Left ventricle myocardium inferior (tissue), 1 donor: ENCODE measurements around the gene POLR3A. TPM values are rescaled to one million over a fixed set of nuclear protein-coding genes. Genes with fewer than 3 reads are reported as not detected.

Experiments
- DNase-seq: peaks from one replicate; pipeline ENCODE4 v3.0.0-alpha.2; 2020
- H3K27ac ChIP-seq: fragments of 200-600 bp; replicated peaks from 2 replicates; pipeline ENCODE4 v1.8.0; 2021
- H3K27me3 ChIP-seq: fragments of 200-600 bp; 2 replicates; pipeline ENCODE4 v1.8.0; 2021; ENCODE audit warnings: low read depth
- H3K36me3 ChIP-seq: fragments of 200-600 bp; 2 replicates; pipeline ENCODE4 v1.8.0; 2021
- H3K4me1 ChIP-seq: fragments of 200-600 bp; 2 replicates; pipeline ENCODE4 v1.8.0; 2021
- H3K4me3 ChIP-seq: fragments of 200-600 bp; 2 replicates; pipeline ENCODE4 v1.8.0; 2021; ENCODE audit warnings: mild to moderate bottlenecking, moderate library complexity
- H3K9me3 ChIP-seq: fragments of 200-600 bp; replicated peaks from 2 replicates; pipeline ENCODE4 v1.8.0; 2021
- intact Hi-C: fragments of 100-400 bp; cut with micrococcal nuclease; formaldehyde crosslinking; loops from one replicate; pipeline ENCODE4 v1.11.0; 2022
- total RNA-seq: library from RNA; stranded (reverse); fragmentation: NEBNext Ultra II Directional; extraction: Animal tissue kit (Norgen Biotek cat#: 25700); gene quantifications from one replicate; pipeline ENCODE4 v1.2.1, GENCODE V29; 2021
- TF ChIP-seq, protein P1 (sequence below): fragments of 200-600 bp; IDR thresholded peaks from 2 replicates; pipeline ENCODE4 v1.8.0; 2021; ENCODE audit warnings: antibody characterized with exemption, mild to moderate bottlenecking, borderline replicate concordance
- donor health status: DM: no; HTN: yes; CAD: no; lungs with severe emphysema.

Gene POLR3A
- total RNA-seq, 1 donor from 2014 or later = 8.2 TPM

DNA sequence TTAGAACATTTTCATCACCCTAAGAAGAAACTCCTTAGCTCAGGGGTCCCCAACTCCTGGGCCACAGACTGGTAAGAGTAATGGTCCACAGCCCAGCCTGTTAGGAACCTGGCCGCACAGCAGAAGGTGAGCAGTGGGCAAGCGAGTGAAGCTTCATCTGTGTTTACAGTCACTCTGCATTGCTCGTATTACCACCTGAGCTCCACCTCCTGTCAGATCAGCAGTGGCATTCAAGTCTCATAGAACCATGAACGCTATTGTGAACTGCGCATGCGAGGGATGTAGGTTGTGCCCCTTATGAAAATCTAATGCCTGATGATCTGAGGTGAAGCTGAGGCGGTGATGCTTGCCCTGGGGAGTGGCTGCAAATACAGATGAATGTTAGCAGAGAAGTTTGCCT is 65.4 kb downstream of the POLR3A start:
- intact Hi-C loops = no loop called here
- Histone ChIP-seq H3K27ac (no peak overlapping the region), H3K4me3 (no peak overlapping the region), H3K4me1 (no peaks in the 10 kb centered on the region), H3K9me3 (no peaks in the 10 kb centered on the region), H3K36me3 (no peaks in the 10 kb centered on the region), H3K27me3 (no peaks in the 10 kb centered on the region)
- no peak for DNase-seq
- TF ChIP-seq, protein P1, sequence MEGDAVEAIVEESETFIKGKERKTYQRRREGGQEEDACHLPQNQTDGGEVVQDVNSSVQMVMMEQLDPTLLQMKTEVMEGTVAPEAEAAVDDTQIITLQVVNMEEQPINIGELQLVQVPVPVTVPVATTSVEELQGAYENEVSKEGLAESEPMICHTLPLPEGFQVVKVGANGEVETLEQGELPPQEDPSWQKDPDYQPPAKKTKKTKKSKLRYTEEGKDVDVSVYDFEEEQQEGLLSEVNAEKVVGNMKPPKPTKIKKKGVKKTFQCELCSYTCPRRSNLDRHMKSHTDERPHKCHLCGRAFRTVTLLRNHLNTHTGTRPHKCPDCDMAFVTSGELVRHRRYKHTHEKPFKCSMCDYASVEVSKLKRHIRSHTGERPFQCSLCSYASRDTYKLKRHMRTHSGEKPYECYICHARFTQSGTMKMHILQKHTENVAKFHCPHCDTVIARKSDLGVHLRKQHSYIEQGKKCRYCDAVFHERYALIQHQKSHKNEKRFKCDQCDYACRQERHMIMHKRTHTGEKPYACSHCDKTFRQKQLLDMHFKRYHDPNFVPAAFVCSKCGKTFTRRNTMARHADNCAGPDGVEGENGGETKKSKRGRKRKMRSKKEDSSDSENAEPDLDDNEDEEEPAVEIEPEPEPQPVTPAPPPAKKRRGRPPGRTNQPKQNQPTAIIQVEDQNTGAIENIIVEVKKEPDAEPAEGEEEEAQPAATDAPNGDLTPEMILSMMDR = no peak

- intact Hi-C loops = no loop called here
- Histone ChIP-seq H3K4me1 (no peaks in the 10 kb centered on the region), H3K27me3 (no peaks in the 10 kb centered on the region), H3K9me3 (no peaks in the 10 kb centered on the region), H3K4me3 (no peak overlapping the region), H3K36me3 (no peaks in the 10 kb centered on the region), H3K27ac (no peak overlapping the region)
- TF ChIP-seq, protein P1 = no peak
- DNase-seq = no peak
Observed at GRCh38 chr10:77962350-77963146, 66.8 kb downstream of the POLR3A start.

- Histone ChIP-seq H3K27ac (no peak overlapping the region), H3K9me3 (no peaks in the 10 kb centered on the region), H3K27me3 (peaks cover 3% of the 10 kb centered on the region), H3K4me1 (no peaks in the 10 kb centered on the region), H3K4me3 (no peak overlapping the region), H3K36me3 (no peaks in the 10 kb centered on the region)
- TF ChIP-seq, protein P1 = no peak
- intact Hi-C loops = no loop called here
- DNase-seq = no peak
Observed at GRCh38 chr10:77961668-77962067, 67.6 kb downstream of the POLR3A start.

- no peaks in the 10 kb centered on the region for H3K9me3 ChIP-seq
- H3K4me1 ChIP-seq = no peaks in the 10 kb centered on the region
- TF ChIP-seq, protein P1 = no peak
- H3K4me3 ChIP-seq = no peak overlapping the region
- intact Hi-C loops = no loop called here
- DNase-seq = no peak
- H3K27me3 ChIP-seq = peaks cover 11% of the 10 kb centered on the region
- H3K27ac ChIP-seq = no peak overlapping the region
- no peaks in the 10 kb centered on the region for H3K36me3 ChIP-seq
Observed at GRCh38 chr10:77960829-77961329, 68.4 kb downstream of the POLR3A start.

DNA sequence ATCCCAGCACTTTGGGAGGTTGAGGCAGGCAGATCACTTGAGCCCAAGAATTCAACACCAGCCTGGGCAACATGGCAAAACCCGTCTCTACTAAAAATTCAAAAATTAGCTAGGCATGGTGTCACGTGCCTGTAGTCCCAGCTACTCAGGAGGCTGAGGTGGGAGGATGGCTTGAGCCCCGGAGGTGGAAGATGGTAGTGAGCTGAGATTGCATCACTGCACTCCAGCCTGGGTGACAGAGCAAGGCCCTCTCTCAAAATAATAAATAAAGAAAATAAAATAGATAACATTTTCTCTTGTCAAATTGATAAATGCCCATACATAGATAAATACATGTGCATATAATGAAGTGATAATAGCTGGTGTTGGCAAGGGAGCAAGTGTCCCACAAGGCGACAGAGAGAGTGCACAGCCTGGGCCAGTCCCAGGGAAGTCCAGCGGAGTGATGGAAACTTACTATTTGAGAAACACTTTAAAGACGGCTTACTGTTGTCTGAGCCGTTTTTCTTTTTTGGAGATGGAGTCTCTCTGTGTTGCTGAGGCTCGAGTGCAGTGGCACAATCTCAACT is 69.3 kb downstream of the POLR3A start:
- TF ChIP-seq, protein P1 = no peak
- H3K27me3 ChIP-seq = peaks cover 11% of the 10 kb centered on the region
- no peak overlapping the region for H3K27ac ChIP-seq
- intact Hi-C loops = no loop called here
- H3K36me3 ChIP-seq = no peaks in the 10 kb centered on the region
- H3K9me3 ChIP-seq = no peaks in the 10 kb centered on the region
- H3K4me1 ChIP-seq = no peaks in the 10 kb centered on the region
- H3K4me3 ChIP-seq = no peak overlapping the region
- DNase-seq = no peak
